GM12878 (cell line): ENCODE measurements around the gene G6PC1. TPM values are rescaled to one million over a fixed set of nuclear protein-coding genes. Genes with fewer than 3 reads are reported as not detected.
"Not testable (repeated sequence)": the region's sequence is repeated elsewhere in the genome, so short reads cannot be mapped to it uniquely, and the experiment has no call there.

Experiments used
- ATAC-seq: fragments of 200-7000 bp; cut with Tn5 transposase; 3 replicates; pipeline ENCODE4 v1.9.1; 2020; ENCODE audit warnings: mild to moderate bottlenecking, moderate library complexity
- BruUV-seq: library from RNA; stranded (reverse); fragments of 400-500 nt; replicated peaks from 2 replicates; lab custom pipeline; 2021; lab: Mats Ljungman, UMichigan
- CTCF ChIA-PET: fragments of 300-600 bp; sonication (Branson Sonifier 250); formaldehyde crosslinking; extraction: SDS; loops from one replicate; lab custom pipeline; 2021; ENCODE audit warnings: inconsistent platforms; lab: Yijun Ruan, JAX
- POLR2A ChIA-PET: fragments of 350-600 bp; formaldehyde crosslinking; extraction: SDS; loops from one replicate; lab custom pipeline; 2021; ENCODE audit warnings: inconsistent platforms; lab: Charles Lee
- RAD21 ChIA-PET: fragments of 300-600 bp; sonication (Branson Sonifier 250); formaldehyde crosslinking; loops from one replicate; lab custom pipeline; 2023; ENCODE audit warnings: antibody characterized with exemption; ENCODE audit not compliant: unreplicated experiment; lab: Charles Lee
- SMC1A ChIA-PET: fragments of 300-600 bp; sonication (Branson Sonifier 250); formaldehyde crosslinking; loops from one replicate; lab custom pipeline; 2023; ENCODE audit not compliant: unreplicated experiment, uncharacterized antibody; lab: Charles Lee
- DNase-seq: peaks from one replicate; pipeline ENCODE4 v3.0.0-alpha.2; 2011; ENCODE audit warnings: low read depth, low spot score
- FAIRE-seq: peaks from 3 replicates; lab custom pipeline; 2011; peaks lifted over from hg19 to GRCh38; lab: Jason Lieb, UNC
- H2AFZ ChIP-seq: 2 replicates; pipeline ENCODE4 v1.6.0; 2011; ENCODE audit warnings: low read depth, low read length, control low read depth; ENCODE audit not compliant: control insufficient read depth
- H3K27ac ChIP-seq: 2 replicates; pipeline ENCODE4 v1.5.1; 2011; ENCODE audit warnings: control low read depth; ENCODE audit not compliant: control insufficient read depth, insufficient read depth
- H3K27me3 ChIP-seq, 2 experiments: replicated peaks in 1 of 2; 2 replicates each; pipeline versions ENCODE4 v1.6.0 to v1.6.1; 2011; ENCODE audit warnings: low read length in 1 of 2; ENCODE audit not compliant: control insufficient read depth in 2 of 2, insufficient read depth in 2 of 2
- H3K36me3 ChIP-seq, 2 experiments: 2 replicates each; pipeline ENCODE4 v1.5.1; 2011; ENCODE audit warnings: low read length in 1 of 2; ENCODE audit not compliant: control insufficient read depth in 2 of 2, insufficient read depth in 2 of 2
- H3K4me1 ChIP-seq: 2 replicates; pipeline ENCODE4 v1.6.1; 2011; ENCODE audit warnings: mild to moderate bottlenecking, low read length, moderate library complexity, mixed read lengths; ENCODE audit not compliant: control insufficient read depth, insufficient read depth
- H3K4me2 ChIP-seq: 2 replicates; pipeline ENCODE4 v1.6.0; 2011; ENCODE audit warnings: control low read depth; ENCODE audit not compliant: control insufficient read depth, insufficient read depth
- H3K4me3 ChIP-seq: fragments of 200-600 bp; sonication (generic); 2 replicates; pipeline ENCODE4 v1.5.1; 2016
- H3K79me2 ChIP-seq: 2 replicates; pipeline ENCODE4 v1.6.0; 2011; ENCODE audit warnings: low read length; ENCODE audit not compliant: control insufficient read depth, insufficient read depth
- H3K9ac ChIP-seq: 2 replicates; pipeline ENCODE4 v1.8.0; 2011; ENCODE audit warnings: low read length, control low read depth, mixed read lengths; ENCODE audit not compliant: control insufficient read depth, insufficient read depth
- H3K9me3 ChIP-seq: replicated peaks from 3 replicates; pipeline ENCODE4 v1.5.1; 2011; ENCODE audit warnings: mild to moderate bottlenecking, low read length; ENCODE audit not compliant: control insufficient read depth, insufficient read depth
- H4K20me1 ChIP-seq: 2 replicates; pipeline ENCODE4 v1.6.0; 2011; ENCODE audit not compliant: control insufficient read depth, insufficient read depth
- CHD4 ChIP-seq: fragments of 200-600 bp; sonication (generic); IDR thresholded peaks from 2 replicates; pipeline ENCODE4 v1.6.1; 2016; ENCODE audit warnings: mild to moderate bottlenecking
- FOXK2 ChIP-seq: fragments of 450-650 bp; IDR thresholded peaks from 2 replicates; pipeline ENCODE4 v1.6.1; 2017; ENCODE audit warnings: mild to moderate bottlenecking, moderate library complexity
- IKZF2 ChIP-seq, 2 experiments: fragments of 450-650 bp; IDR thresholded peaks; 2 replicates each; pipeline ENCODE4 v1.6.1; 2017; ENCODE audit warnings: mild to moderate bottlenecking in 2 of 2, moderate library complexity in 2 of 2
- MTA2 ChIP-seq: fragments of 450-650 bp; IDR thresholded peaks from 2 replicates; pipeline ENCODE4 v1.6.1; 2016; ENCODE audit warnings: low read depth, mild to moderate bottlenecking, moderate library complexity
- NBN ChIP-seq: fragments of 450-650 bp; IDR thresholded peaks from 2 replicates; pipeline ENCODE4 v1.6.1; 2016
- NR2F1 ChIP-seq: fragments of 450-650 bp; conservative IDR thresholded peaks from 2 replicates; pipeline ENCODE4 v1.6.1; 2017; ENCODE audit warnings: mild to moderate bottlenecking
- SMARCA5 ChIP-seq: fragments of 450-650 bp; IDR thresholded peaks from 2 replicates; pipeline ENCODE4 v1.6.1; 2017; ENCODE audit warnings: mild to moderate bottlenecking
- WGBS: methylation state at CpG from one replicate; pipeline ENCODE4 v1.1.6; 2016; ENCODE audit warnings: low lambda C conversion rate; ENCODE audit not compliant: insufficient replicate concordance, insufficient coverage; ENCODE audit errors: missing lambda C conversion rate; 5-methylcytosine and 5-hydroxymethylcytosine counted together
- in situ Hi-C: fragments of 300-500 bp; cut with MboI; formaldehyde crosslinking; loops from 9 replicates; pipeline ENCODE4 v1.14.3; 2018; ENCODE audit warnings: mixed read lengths
- intact Hi-C: fragments of 100-400 bp; cut with micrococcal nuclease; formaldehyde crosslinking; loops from one replicate; pipeline ENCODE4 v1.14.2; 2022; ENCODE audit not compliant: unreplicated experiment
- polyA plus RNA-seq, 11 experiments: library from polyadenylated mRNA; depleted of rRNA in 4 of 11; unstranded in 6 of 11; stranded (reverse) in 5 of 11; fragments of >200 nt; fragmentation: Nextera tagmentation in 4 of 11; fragmentation: Illumina TruSeq in 1 of 11; extraction: Ambion mirVana in 4 of 11; extraction: Trizol in 1 of 11; gene quantifications; 1 replicate in 1 of 11; 2 replicates in 10 of 11; pipeline versions ENCODE4 v1.2.1 to v1.2.3, GENCODE V29; 2011 to 2016; ENCODE audit warnings: inconsistent platforms in 2 of 11, missing spikeins in 2 of 11, low read depth in 1 of 11
- total RNA-seq, 4 experiments: library from RNA; depleted of rRNA in 3 of 4; stranded (reverse); fragments of >200 nt in 3 of 4; fragmentation: Illumina TruSeq in 1 of 4; extraction: Trizol in 1 of 4; gene quantifications; 2 replicates each; pipeline versions ENCODE4 v1.2.1 to v1.2.3, GENCODE V29; 2013 to 2021

The G6PC1 gene
- total and polyA plus RNA-seq, 10 of the 15 experiments (the other 5 are each of a cell fraction or from before 2014, with no cell fraction given), result not detected

DNA sequence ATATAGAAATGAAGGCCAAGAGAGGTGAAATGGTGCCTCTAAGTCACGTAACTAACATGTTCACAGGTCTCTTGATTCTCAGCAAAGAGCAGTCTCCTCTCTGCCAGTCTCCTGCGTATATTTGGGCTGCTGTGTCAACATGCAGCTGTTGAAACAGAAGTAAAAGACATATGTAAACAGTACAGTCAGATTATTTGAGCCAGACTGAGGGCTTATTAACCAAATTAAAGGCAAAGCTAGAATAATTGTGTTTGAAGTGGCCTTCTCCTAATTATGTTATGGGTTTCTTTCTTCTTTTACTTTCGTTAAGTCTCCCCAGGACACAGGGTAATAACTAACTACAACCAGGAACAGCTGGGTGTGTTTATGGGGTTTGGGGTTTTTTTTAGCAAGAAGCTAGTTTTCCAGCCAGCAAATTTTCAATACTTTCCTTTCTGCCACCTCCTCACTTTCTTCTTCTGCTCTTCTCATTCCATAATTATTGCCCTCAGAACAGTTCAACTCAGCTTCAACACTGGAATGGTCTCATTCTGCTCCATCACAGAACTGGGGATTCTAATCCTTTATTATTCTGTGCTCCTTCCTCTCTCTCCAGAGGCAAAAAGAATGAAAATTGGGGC lies 18.4 kb downstream of the G6PC1 start:
- Histone ChIP-seq H3K79me2 (no peaks in the 10 kb centered on the region), H3K4me1 (no peaks in the 10 kb centered on the region), H3K27ac (no peak overlapping the region), H3K27me3 (no peaks in the 10 kb centered on the region; a peak in 1 of 4 replicates), H3K9me3 (no peaks in the 10 kb centered on the region), H3K36me3 (no peaks in the 10 kb centered on the region), H3K9ac (no peak overlapping the region), H3K4me2 (no peak overlapping the region), H4K20me1 (no peaks in the 10 kb centered on the region), H2AFZ (no peak overlapping the region), H3K4me3 (no peak overlapping the region)
- TF ChIP-seq NBN, result peak; percentile 35; the same call in 1 of the 2 replicates
- TF ChIP-seq IKZF2 (IDR thresholded peaks at IDR 0.05), result peak in 1 of 2 experiments; percentile 43; a peak in 2 of 4 replicates
- TF ChIP-seq NR2F1, result no peak
- peak; percentile 32; the same call in 1 of the 2 replicates for TF ChIP-seq FOXK2
- TF ChIP-seq SMARCA5, result no peak
- peak; percentile 83 for TF ChIP-seq MTA2
- TF ChIP-seq CHD4, result no peak
- DNase-seq, result no peak
- FAIRE-seq, result no peak
- POLR2A ChIA-PET, result interaction anchor here (0.5 to 1.1 kb wide), 3 partner anchors 156 to 1474 kb away, joined by 3 to 9 read pairs (median 3); no protein-coding TSS in a partner anchor
- RAD21 ChIA-PET, result interaction anchor here (0.8 to 2.4 kb wide), 2 partner anchors 10 to 95 kb away, joined by 3 to 8 read pairs; partner anchors contain the start of gene BECN1
- SMC1A ChIA-PET, result interaction anchor here (0.9 to 1.6 kb wide), 5 partner anchors 10 to 389 kb away, joined by 3 to 5 read pairs (median 4); partner anchors contain the start of gene RPL27
- CTCF ChIA-PET, result interaction anchor here (1.8 to 6.7 kb wide), 3 partner anchors 11 to 99 kb away, joined by 7 to 40 read pairs (median 8); partner anchors contain the start of gene BECN1
- in situ Hi-C loops (no loop called here), intact Hi-C loops (no loop called here)
- 42% methylated on average over 3 of the region's 3 CpGs for WGBS
- ATAC-seq, result peak; percentile 70
- BruUV-seq, result no TSS peak

DNA sequence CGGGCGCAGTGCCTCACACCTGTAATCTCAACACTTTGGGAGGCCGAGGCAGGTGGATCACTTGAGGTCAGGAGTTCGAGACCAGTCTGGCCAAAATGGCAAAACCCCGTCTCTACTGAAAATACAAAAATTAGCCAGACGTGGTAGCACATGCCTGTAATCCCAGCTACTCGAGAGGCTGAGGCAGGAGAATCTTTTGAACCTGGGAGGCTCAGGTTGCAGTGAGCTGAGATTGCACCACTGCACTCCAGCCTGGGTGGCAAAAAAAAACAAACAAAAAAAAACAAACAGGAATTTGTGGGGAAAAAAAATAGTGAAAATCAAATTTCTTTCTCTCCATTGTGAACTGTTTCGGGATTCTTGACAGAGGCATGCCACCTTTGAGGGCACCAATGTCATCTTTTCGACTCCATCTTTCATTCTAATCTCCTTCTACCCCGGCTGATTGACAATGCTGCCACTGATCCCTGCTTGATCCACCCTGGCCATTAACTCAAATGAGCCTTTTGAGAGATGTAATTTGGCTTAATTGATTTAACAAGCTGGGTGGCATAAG lies 19.0 kb downstream of the G6PC1 start:
- H3K79me2 ChIP-seq, H3K4me1 ChIP-seq, DNase-seq, BruUV-seq, in situ Hi-C loops, H2AFZ ChIP-seq, H3K27me3 ChIP-seq, intact Hi-C loops, H3K9ac ChIP-seq, H3K9me3 ChIP-seq, ATAC-seq, H3K27ac ChIP-seq, H4K20me1 ChIP-seq, H3K4me3 ChIP-seq, H3K4me2 ChIP-seq, POLR2A ChIA-PET, FAIRE-seq, H3K36me3 ChIP-seq: not testable (repeated sequence)
- WGBS, result 19% methylated on average over 10 of the region's 10 CpGs
- ChIA-PET SMC1A (interaction anchor here (0.9 to 2.0 kb wide), 6 partner anchors 9 to 389 kb away, joined by 3 to 11 read pairs (median 4); partner anchors contain the start of gene RPL27), CTCF (interaction anchor here (1.8 to 6.7 kb wide), 3 partner anchors 10 to 100 kb away, joined by 7 to 40 read pairs (median 8); partner anchors contain the start of gene BECN1), RAD21 (interaction anchor here (0.6 to 2.4 kb wide), 3 partner anchors 9 to 96 kb away, joined by 3 to 8 read pairs (median 3); partner anchors contain the start of gene BECN1)
